GM06990 (cell line): ENCODE data around the gene GCLM.

ENCODE experiments used
- DNase-seq: peaks from one replicate; pipeline ENCODE4 v3.0.0-alpha.2; 2011; ENCODE audit not compliant: insufficient read length; ENCODE audit errors: extremely low read depth
- H3K27me3 ChIP-seq: replicated peaks from 2 replicates; pipeline ENCODE4 v1.6.0; 2011; ENCODE audit warnings: low read length; ENCODE audit not compliant: control insufficient read depth, insufficient read depth
- H3K36me3 ChIP-seq: 2 replicates; pipeline ENCODE4 v1.5.1; 2011; ENCODE audit warnings: low read length; ENCODE audit not compliant: control insufficient read depth, insufficient read depth
- H3K4me3 ChIP-seq: replicated peaks from 2 replicates; pipeline ENCODE4 v1.5.1; 2011; ENCODE audit warnings: low read depth, mild to moderate bottlenecking, control low read depth, low read length
- CTCF ChIP-seq: IDR thresholded peaks from 2 replicates; pipeline ENCODE4 v1.5.1; 2011; ENCODE audit warnings: low read length, control low read depth, mild to moderate bottlenecking, inconsistent platforms; ENCODE audit not compliant: insufficient read depth, poor library complexity, severe bottlenecking

GCLM gene

GRCh38 chr1:93841771-93842170 lies 67.5 kb downstream of the GCLM start:
- no peak overlapping the region for H3K4me3 ChIP-seq
- H3K36me3 ChIP-seq: no peaks in the 10 kb centered on the region
- no peak for TF ChIP-seq CTCF
- no peak for DNase-seq
- no peaks in the 10 kb centered on the region for H3K27me3 ChIP-seq

GRCh38 chr1:93840956-93841482 lies 68.2 kb downstream of the GCLM start:
- Histone ChIP-seq H3K4me3 (no peak overlapping the region), H3K36me3 (no peaks in the 10 kb centered on the region), H3K27me3 (no peaks in the 10 kb centered on the region)
- no peak for TF ChIP-seq CTCF
- DNase-seq: no peak

- no peak for DNase-seq
- H3K36me3 ChIP-seq: no peaks in the 10 kb centered on the region
- TF ChIP-seq CTCF: no peak
- no peak overlapping the region for H3K4me3 ChIP-seq
- no peaks in the 10 kb centered on the region for H3K27me3 ChIP-seq
Observed at GRCh38 chr1:93839753-93840152, 69.5 kb downstream of the GCLM start.

GRCh38 chr1:93839307-93839706 lies 69.9 kb downstream of the GCLM start:
- H3K27me3 ChIP-seq: no peaks in the 10 kb centered on the region
- H3K36me3 ChIP-seq: no peaks in the 10 kb centered on the region
- DNase-seq: no peak
- H3K4me3 ChIP-seq: no peak overlapping the region
- TF ChIP-seq CTCF: no peak

- no peak overlapping the region for H3K4me3 ChIP-seq
- TF ChIP-seq CTCF: no peak
- DNase-seq: no peak
- no peaks in the 10 kb centered on the region for H3K36me3 ChIP-seq
- no peaks in the 10 kb centered on the region for H3K27me3 ChIP-seq
Observed at GRCh38 chr1:93837961-93838360, 71.3 kb downstream of the GCLM start.
